H1 (cell line): ENCODE data around the gene HINT2. TPM values are rescaled to one million over a fixed set of nuclear protein-coding genes. Genes with fewer than 3 reads are reported as not detected.

ENCODE experiments used
- CTCF ChIA-PET: fragments of 300-600 bp; sonication (Branson Sonifier 250); formaldehyde crosslinking; loops from one replicate; lab custom pipeline; 2021; ENCODE audit not compliant: partially characterized antibody; lab: Charles Lee
- POLR2A ChIA-PET: fragments of 300-600 bp; sonication (Branson Sonifier 250); formaldehyde crosslinking; loops from one replicate; lab custom pipeline; 2021; ENCODE audit warnings: inconsistent platforms; ENCODE audit not compliant: partially characterized antibody; lab: Charles Lee
- DNase-seq, 2 experiments: peaks; one replicate each; pipeline versions ENCODE4 v3.0.0 to v3.0.0-alpha.2; 2010 to 2022; ENCODE audit warnings: low spot score in 2 of 2, low read depth in 1 of 2, mixed read lengths in 1 of 2
- FAIRE-seq: peaks from 2 replicates; lab custom pipeline; 2011; peaks lifted over from hg19 to GRCh38; lab: Jason Lieb, UNC
- H2AFZ ChIP-seq: 2 replicates; pipeline ENCODE4 v1.8.1; 2012; ENCODE audit warnings: low read length, inconsistent platforms
- H2AK5ac ChIP-seq: 2 replicates; pipeline ENCODE4 v1.6.1; 2013; ENCODE audit warnings: low read depth, low read length
- H2BK120ac ChIP-seq: replicated peaks from 2 replicates; pipeline ENCODE3; 2013; ENCODE audit warnings: low read depth, low read length, inconsistent platforms
- H2BK12ac ChIP-seq: 2 replicates; pipeline ENCODE4 v1.6.1; 2013; ENCODE audit warnings: low read depth, low read length
- H2BK15ac ChIP-seq: 2 replicates; pipeline ENCODE4 v1.6.1; 2013; ENCODE audit warnings: low read length
- H2BK20ac ChIP-seq: 2 replicates; pipeline ENCODE4 v1.6.1; 2013; ENCODE audit warnings: low read length
- H2BK5ac ChIP-seq: 2 replicates; pipeline ENCODE4 v1.6.1; 2013; ENCODE audit warnings: low read depth, low read length
- H3K14ac ChIP-seq: 2 replicates; pipeline ENCODE4 v1.6.1; 2013; ENCODE audit warnings: inconsistent platforms; ENCODE audit not compliant: insufficient read length
- H3K18ac ChIP-seq: 2 replicates; pipeline ENCODE4 v1.6.1; 2013; ENCODE audit warnings: low read length; ENCODE audit errors: extremely low read depth
- H3K23ac ChIP-seq: 2 replicates; pipeline ENCODE4 v1.6.1; 2013; ENCODE audit warnings: inconsistent platforms; ENCODE audit not compliant: insufficient read length
- H3K23me2 ChIP-seq: 2 replicates; pipeline ENCODE4 v1.6.1; 2013; ENCODE audit warnings: low read depth, low read length
- H3K27ac ChIP-seq: 2 replicates; pipeline ENCODE4 v1.6.1; 2011; ENCODE audit warnings: low read depth, low read length, inconsistent platforms
- H3K27me3 ChIP-seq, 4 experiments: replicated peaks in 1 of 4; 1 replicate in 1 of 4; 2 replicates in 3 of 4; pipeline versions ENCODE4 v1.6.1 to v1.8.1; 2011 to 2013; ENCODE audit warnings: low read length in 3 of 4, mild to moderate bottlenecking in 3 of 4, inconsistent platforms in 2 of 4, mixed read lengths in 2 of 4, moderate library complexity in 1 of 4; ENCODE audit not compliant: control insufficient read depth in 3 of 4, insufficient read depth in 3 of 4; ENCODE audit errors: extremely low read depth in 1 of 4
- H3K36me3 ChIP-seq, 4 experiments: 2 replicates each; pipeline versions ENCODE4 v1.6.1 to v1.8.1; 2011 to 2013; ENCODE audit warnings: mild to moderate bottlenecking in 4 of 4, low read length in 3 of 4, moderate library complexity in 2 of 4, control low read depth in 1 of 4, inconsistent platforms in 1 of 4; ENCODE audit not compliant: insufficient read depth in 4 of 4, control insufficient read depth in 2 of 4
- H3K4ac ChIP-seq: replicated peaks from 2 replicates; pipeline ENCODE3; 2013; ENCODE audit warnings: low read length, low read depth, mixed read lengths, inconsistent platforms; ENCODE audit not compliant: insufficient read length
- H3K4me1 ChIP-seq, 4 experiments: replicated peaks in 1 of 4; 1 replicate in 1 of 4; 2 replicates in 3 of 4; pipeline versions ENCODE4 v1.6.1 to v1.8.1; 2011 to 2013; ENCODE audit warnings: low read length in 3 of 4, inconsistent platforms in 2 of 4, mixed read lengths in 1 of 4; ENCODE audit not compliant: insufficient read depth in 4 of 4, control insufficient read depth in 3 of 4
- H3K4me2 ChIP-seq, 2 experiments: 2 replicates each; pipeline versions ENCODE4 v1.6.1 to v1.8.1; 2011 to 2013; ENCODE audit warnings: low read depth in 2 of 2, low read length in 2 of 2, control low read depth in 1 of 2, inconsistent platforms in 1 of 2, mild to moderate bottlenecking in 1 of 2; ENCODE audit not compliant: insufficient read depth in 1 of 2
- H3K4me3 ChIP-seq, 4 experiments: fragments of 200-600, 300-600 bp in 1 of 4; sonication (generic), shearing (Covaris generic), sonication (Bioruptor Twin) in 1 of 4; 2 replicates each; pipeline versions ENCODE4 v1.5.1 to v1.8.1; 2011 to 2016; ENCODE audit warnings: low read length in 4 of 4, low read depth in 3 of 4, control low read depth in 2 of 4, inconsistent platforms in 2 of 4, mild to moderate bottlenecking in 2 of 4, mixed read lengths in 1 of 4, moderate library complexity in 1 of 4; ENCODE audit not compliant: insufficient read depth in 2 of 4; ENCODE audit errors: extremely low read depth in 1 of 4
- H3K56ac ChIP-seq: replicated peaks from 2 replicates; pipeline ENCODE3; 2013; ENCODE audit warnings: low read depth, mild to moderate bottlenecking, mixed read lengths, low read length, inconsistent platforms; ENCODE audit not compliant: insufficient read length
- H3K79me1 ChIP-seq: 2 replicates; pipeline ENCODE4 v1.6.1; 2013; ENCODE audit warnings: low read depth, low read length, control low read depth
- H3K79me2 ChIP-seq, 2 experiments: 2 replicates each; pipeline versions ENCODE4 v1.6.1 to v1.8.1; 2012 to 2013; ENCODE audit warnings: low read length in 2 of 2, mild to moderate bottlenecking in 2 of 2, inconsistent platforms in 1 of 2; ENCODE audit not compliant: insufficient read depth in 2 of 2, control insufficient read depth in 1 of 2
- H3K9ac ChIP-seq, 4 experiments: replicated peaks in 1 of 4; 1 replicate in 1 of 4; 2 replicates in 3 of 4; pipeline versions ENCODE4 v1.6.1 to v1.8.1; 2011 to 2013; ENCODE audit warnings: low read depth in 3 of 4, low read length in 3 of 4, control low read depth in 2 of 4, mild to moderate bottlenecking in 2 of 4, moderate library complexity in 2 of 4, inconsistent platforms in 1 of 4; ENCODE audit errors: extremely low read depth in 1 of 4
- H3K9me3 ChIP-seq, 2 experiments: 2 replicates each; pipeline versions ENCODE4 v1.6.1 to v1.8.1; 2012 to 2013; ENCODE audit warnings: mild to moderate bottlenecking in 2 of 2, moderate library complexity in 2 of 2, control low read depth in 1 of 2, inconsistent platforms in 1 of 2, low read depth in 1 of 2, low read length in 1 of 2, mixed read lengths in 1 of 2; ENCODE audit not compliant: insufficient read depth in 2 of 2
- H4K20me1 ChIP-seq, 2 experiments: replicated peaks in 1 of 2; 2 replicates each; pipeline versions ENCODE3 to v1.8.1; 2011 to 2013; ENCODE audit warnings: inconsistent platforms in 2 of 2, low read length in 2 of 2, mild to moderate bottlenecking in 1 of 2; ENCODE audit not compliant: insufficient read depth in 2 of 2, control insufficient read depth in 1 of 2
- H4K5ac ChIP-seq: 2 replicates; pipeline ENCODE4 v1.6.1; 2013; ENCODE audit warnings: low read length, low read depth, mixed read lengths, inconsistent platforms; ENCODE audit not compliant: insufficient read length
- H4K8ac ChIP-seq: 2 replicates; pipeline ENCODE4 v1.8.0; 2013; ENCODE audit warnings: mild to moderate bottlenecking, moderate library complexity, low read length, inconsistent platforms; ENCODE audit not compliant: insufficient read depth; ENCODE audit errors: extremely low read depth
- H4K91ac ChIP-seq: replicated peaks from 2 replicates; pipeline ENCODE3; 2013; ENCODE audit warnings: low read length, mixed read lengths, inconsistent platforms; ENCODE audit not compliant: insufficient read length
- BACH1 ChIP-seq: IDR thresholded peaks from 2 replicates; pipeline ENCODE4 v1.6.1; 2012; ENCODE audit warnings: low read length, improper control_type of control experiment
- MAFK ChIP-seq: IDR thresholded peaks from 2 replicates; pipeline ENCODE4 v1.6.1; 2012; ENCODE audit warnings: low read depth, mild to moderate bottlenecking, improper control_type of control experiment, low read length
- WGBS, 2 experiments: shearing (Covaris generic) in 1 of 2; methylation state at CpG; one replicate each; pipeline versions ENCODE4 v1.1.6 to v1.1.7; 2013 to 2015; ENCODE audit warnings: low lambda C conversion rate in 2 of 2, mixed read lengths in 2 of 2, inconsistent platforms in 1 of 2, low coverage in 1 of 2, missing lambda C conversion rate in 1 of 2; ENCODE audit not compliant: insufficient replicate concordance in 2 of 2, insufficient coverage in 1 of 2, insufficient read length in 1 of 2; ENCODE audit errors: extremely low coverage in 1 of 2, missing lambda C conversion rate in 1 of 2; 5-methylcytosine and 5-hydroxymethylcytosine counted together
- polyA plus RNA-seq, 7 experiments: library from polyadenylated mRNA; depleted of rRNA in 3 of 7; stranded (reverse) in 5 of 7; unstranded in 2 of 7; fragments of >200 nt in 5 of 7; fragments of 200-250 nt in 2 of 7; gene quantifications; 1 replicate in 5 of 7; 2 replicates in 1 of 7; 4 replicates in 1 of 7; pipeline versions ENCODE4 v1.2.1 to v1.2.3, GENCODE V29; 2011 to 2013; ENCODE audit warnings: missing spikeins in 2 of 7, mixed read lengths in 2 of 7
- total RNA-seq: library from RNA; stranded (reverse); fragmentation: NEBNext Ultra II Directional; extraction: Animal tissue kit (Norgen Biotek cat#: 25700); gene quantifications from 2 replicates; pipeline ENCODE4 v1.2.1, GENCODE V29; 2021
- TF ChIP-seq, protein P1 (sequence below): IDR thresholded peaks from 2 replicates; pipeline ENCODE4 v1.6.1; 2012; ENCODE audit warnings: low read length, inconsistent platforms

HINT2 gene
- total and polyA plus RNA-seq, 2 of the 8 experiments (the other 6 are each of a cell fraction or from before 2014, with no cell fraction given): 32.1 to 51.2 TPM

- H3K23ac ChIP-seq: no peak overlapping the region
- WGBS, 2 experiments: 83% methylated on average over 2 of the region's 2 CpGs; no CpG with 5 or more reads in 1 of the 2 experiments
- no peak overlapping the region for H2BK20ac ChIP-seq
- H3K4ac ChIP-seq: no peak overlapping the region
- H3K9ac ChIP-seq: no peak overlapping the region; a peak in 2 of 7 replicates
- H3K27me3 ChIP-seq: peaks cover 0 to 10% (median 0%) of the 10 kb centered on the region in 4 experiments; a peak in 4 of 7 replicates
- FAIRE-seq: no peak
- no peaks in the 10 kb centered on the region for H3K9me3 ChIP-seq
- H2AFZ ChIP-seq: no peak overlapping the region
- peaks cover 5 to 13% (median 7%) of the 10 kb centered on the region in 4 experiments; a peak in 6 of 7 replicates for H3K4me1 ChIP-seq
- peaks cover 5% of the 10 kb centered on the region; the same call in 1 of the 2 replicates for H3K23me2 ChIP-seq
- no peak overlapping the region for H2BK120ac ChIP-seq
- no peak overlapping the region; a peak in 1 of 4 replicates for H3K4me2 ChIP-seq
- no peaks in the 10 kb centered on the region for H3K79me2 ChIP-seq
- H3K14ac ChIP-seq: no peak overlapping the region
- no peak overlapping the region for H3K18ac ChIP-seq
- no peaks in the 10 kb centered on the region for H4K20me1 ChIP-seq
- no peak overlapping the region for H3K56ac ChIP-seq
- H4K5ac ChIP-seq: no peak overlapping the region
- H2AK5ac ChIP-seq: no peak overlapping the region
- POLR2A ChIA-PET: interaction anchor here (1.0 to 3.9 kb wide), 6 partner anchors 10 to 57 kb away, joined by 3 to 38 read pairs (median 3); partner anchors contain the start of genes CREB3, HINT2 and SPAG8
- H3K79me1 ChIP-seq: no peaks in the 10 kb centered on the region
- no peak overlapping the region for H3K27ac ChIP-seq
- no peak for DNase-seq
- H3K36me3 ChIP-seq: no peaks in the 10 kb centered on the region
- H2BK12ac ChIP-seq: no peak overlapping the region
- H2BK15ac ChIP-seq: no peak overlapping the region
- CTCF ChIA-PET: interaction anchor here (0.6 to 4.0 kb wide), 49 partner anchors 9 to 174 kb away, joined by 3 to 67 read pairs (median 5); partner anchors contain the start of genes FAM221B, HINT2, MSMP and SPAG8
- H2BK5ac ChIP-seq: no peak overlapping the region
- H4K8ac ChIP-seq: no peak overlapping the region
- no peak overlapping the region for H3K4me3 ChIP-seq
- 0 out of 2 replicates have a peak, but pooled peaks have one; percentile 16 for TF ChIP-seq BACH1
- peak; percentile 86 for TF ChIP-seq MAFK
- TF ChIP-seq, protein P1, sequence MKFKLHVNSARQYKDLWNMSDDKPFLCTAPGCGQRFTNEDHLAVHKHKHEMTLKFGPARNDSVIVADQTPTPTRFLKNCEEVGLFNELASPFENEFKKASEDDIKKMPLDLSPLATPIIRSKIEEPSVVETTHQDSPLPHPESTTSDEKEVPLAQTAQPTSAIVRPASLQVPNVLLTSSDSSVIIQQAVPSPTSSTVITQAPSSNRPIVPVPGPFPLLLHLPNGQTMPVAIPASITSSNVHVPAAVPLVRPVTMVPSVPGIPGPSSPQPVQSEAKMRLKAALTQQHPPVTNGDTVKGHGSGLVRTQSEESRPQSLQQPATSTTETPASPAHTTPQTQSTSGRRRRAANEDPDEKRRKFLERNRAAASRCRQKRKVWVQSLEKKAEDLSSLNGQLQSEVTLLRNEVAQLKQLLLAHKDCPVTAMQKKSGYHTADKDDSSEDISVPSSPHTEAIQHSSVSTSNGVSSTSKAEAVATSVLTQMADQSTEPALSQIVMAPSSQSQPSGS: no peak
- TF ChIP-seq, all 59 proteins: peak for 2
- no peak overlapping the region for H4K91ac ChIP-seq
Measured at GRCh38 chr9:35789541-35789940, 25.3 kb downstream of the HINT2 start.
